AG10803 (cell line): ENCODE results near the gene AGTRAP.

Experiments used
- DNase-seq: peaks from one replicate; pipeline ENCODE4 v3.0.0; 2010; ENCODE audit warnings: low read depth
- H3K4me3 ChIP-seq: 2 replicates; pipeline ENCODE4 v1.5.1; 2011; ENCODE audit warnings: mild to moderate bottlenecking, low read length, control low read depth
- CTCF ChIP-seq: conservative IDR thresholded peaks from 2 replicates; pipeline ENCODE4 v1.5.1; 2011; ENCODE audit warnings: mild to moderate bottlenecking, low read length, control low read depth, inconsistent platforms

AGTRAP gene

GRCh38 chr1:11778336-11778735 is 42.4 kb downstream of the AGTRAP start:
- DNase-seq = no peak
- H3K4me3 ChIP-seq = no peak overlapping the region
- no peak for TF ChIP-seq CTCF

DNA sequence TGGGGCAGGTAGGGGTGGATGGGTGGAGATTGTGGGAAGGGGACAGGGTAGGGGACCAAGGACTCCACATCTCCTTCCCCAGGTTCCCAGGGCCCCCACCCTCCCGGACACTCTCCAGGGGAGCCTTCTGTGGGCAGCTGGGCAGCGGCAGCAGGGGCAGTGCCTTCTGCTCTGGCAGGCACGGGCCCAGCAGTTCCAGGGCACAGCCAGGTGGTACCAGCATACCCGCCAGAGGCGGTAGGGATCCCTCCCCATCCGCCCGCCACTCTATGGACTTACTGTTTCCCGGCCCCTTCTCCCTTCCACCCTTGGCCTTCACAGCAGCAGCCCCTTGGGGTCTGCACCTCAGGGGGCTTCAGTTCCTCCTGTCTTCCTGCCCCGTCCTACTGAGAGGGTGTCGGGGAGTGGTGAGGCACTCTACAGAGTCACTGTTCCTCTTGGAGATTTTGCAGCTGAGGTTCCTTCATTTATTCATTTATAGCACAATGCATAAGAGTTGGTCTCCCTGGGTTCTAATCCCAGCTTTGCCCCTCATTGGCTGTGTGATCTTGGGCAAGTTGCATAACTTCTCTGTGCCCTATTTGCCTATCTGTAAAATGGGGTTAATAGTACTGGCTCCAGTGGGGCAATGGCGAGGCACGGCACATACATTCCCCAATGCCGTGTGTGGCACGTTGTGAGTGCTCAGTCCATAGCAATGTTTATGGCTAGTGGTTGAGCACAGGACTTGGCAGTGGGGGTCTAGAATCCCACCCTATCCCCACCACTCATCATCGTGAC is 43.1 kb downstream of the AGTRAP start:
- no peak for TF ChIP-seq CTCF
- no peak overlapping the region for H3K4me3 ChIP-seq
- no peak for DNase-seq

DNA sequence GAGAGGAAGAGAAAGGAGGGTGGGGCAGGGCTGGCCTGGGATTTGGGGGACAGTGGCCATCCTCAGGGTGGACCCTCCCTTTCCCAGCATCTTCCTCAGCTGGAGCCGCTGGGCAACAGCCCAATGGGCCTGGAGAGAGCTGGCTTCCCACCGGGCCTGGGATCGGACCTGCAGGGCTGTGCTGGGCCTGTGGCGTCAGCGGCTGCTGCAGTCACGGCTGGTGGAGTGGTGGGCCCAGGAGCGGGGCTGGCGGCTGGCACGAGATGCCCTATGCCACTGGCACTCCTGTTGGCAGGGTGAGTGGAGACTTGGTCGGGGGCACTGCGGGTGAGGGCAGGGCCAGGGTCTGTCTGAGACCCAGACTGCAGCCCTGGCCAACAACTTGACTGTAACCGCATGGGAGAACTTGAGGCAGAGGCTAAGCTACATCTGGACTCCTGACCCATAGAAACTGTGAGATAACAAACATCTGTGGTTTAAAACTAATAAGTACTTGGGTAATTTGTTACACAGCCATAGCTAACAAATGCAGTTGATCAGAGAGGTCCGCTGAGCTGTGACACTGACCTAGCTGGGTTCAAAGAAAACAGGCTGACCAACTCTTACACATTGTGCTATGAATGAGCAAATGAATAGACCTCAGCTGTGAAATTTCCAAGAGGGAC is 43.9 kb downstream of the AGTRAP start:
- no peak for DNase-seq
- TF ChIP-seq CTCF = no peak
- no peak overlapping the region for H3K4me3 ChIP-seq

- DNase-seq = no peak
- TF ChIP-seq CTCF = no peak
- H3K4me3 ChIP-seq = no peak overlapping the region
Observed at GRCh38 chr1:11780380-11781147, 44.6 kb downstream of the AGTRAP start.

GRCh38 chr1:11781297-11781696 is 45.4 kb downstream of the AGTRAP start:
- H3K4me3 ChIP-seq = no peak overlapping the region
- no peak for TF ChIP-seq CTCF
- no peak for DNase-seq

DNA sequence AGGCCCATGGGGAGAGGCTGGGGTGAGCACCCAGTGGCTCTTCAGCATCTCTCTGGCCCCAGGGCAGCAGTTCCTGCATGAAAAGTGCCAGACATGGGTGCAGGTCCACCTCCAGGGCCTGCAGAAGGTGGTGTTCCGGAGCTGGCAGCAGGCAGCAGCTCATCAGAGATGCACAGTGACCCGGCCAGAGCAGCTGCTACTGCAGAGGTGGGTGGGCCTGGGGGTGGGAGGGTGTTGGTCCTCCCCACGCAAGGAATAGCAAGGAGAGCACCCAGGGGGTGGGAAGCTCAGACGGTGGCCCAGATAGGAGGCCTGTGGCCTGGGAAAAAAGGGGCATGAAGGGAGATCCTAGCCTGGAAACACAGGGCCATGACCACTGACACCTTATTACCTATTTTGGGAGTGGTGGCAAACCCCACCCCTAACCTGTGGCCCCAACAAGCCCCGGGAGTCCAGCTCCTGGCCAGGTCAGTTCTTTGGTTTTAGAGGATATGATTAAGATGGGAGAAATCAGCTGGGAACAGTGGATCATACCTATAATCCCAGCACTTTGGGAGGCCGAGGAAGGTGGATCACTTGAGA is 46.3 kb downstream of the AGTRAP start:
- no peak overlapping the region for H3K4me3 ChIP-seq
- TF ChIP-seq CTCF = no peak
- DNase-seq = no peak
